NCI-H69 (cell line): ENCODE measurements around the gene MAD1L1.
A peak's percentile ranks its signal among the peaks of the same experiment; 100 is the strongest.
"Not testable (repeated sequence)": the region's sequence is repeated elsewhere in the genome, so short reads cannot be mapped to it uniquely, and the experiment has no call there.

Source experiments
- DNase-seq: peaks from one replicate; lab custom pipeline; 2025; lab: John Stamatoyannopoulos, UW

Gene MAD1L1

GRCh38 chr7:2232766-2233520 is at the start of gene MAD1L1:
TSS of gene MAD1L1 (minus strand) at chr7:2232945. CDS start at chr7:2230133, 2,812 bp downstream.
- peak; percentile 96 for DNase-seq

- DNase-seq = no peak
Observed at GRCh38 chr7:2282185-2282751, 49.5 kb upstream of the MAD1L1 start.

- DNase-seq = no peak
Observed at GRCh38 chr7:2281541-2281940, 48.8 kb upstream of the MAD1L1 start.

- no peak for DNase-seq
Observed at GRCh38 chr7:2280424-2280823, 47.7 kb upstream of the MAD1L1 start.

GRCh38 chr7:2279896-2280295 is 47.2 kb upstream of the MAD1L1 start:
- no peak for DNase-seq

- no peak for DNase-seq
Observed at GRCh38 chr7:2278026-2278425, 45.3 kb upstream of the MAD1L1 start.

- DNase-seq = no peak
Observed at GRCh38 chr7:2276107-2276506, 43.4 kb upstream of the MAD1L1 start.

- DNase-seq = no peak
Observed at GRCh38 chr7:2275101-2275500, 42.4 kb upstream of the MAD1L1 start.

- no peak for DNase-seq
Observed at GRCh38 chr7:2274666-2275065, 41.9 kb upstream of the MAD1L1 start.

GRCh38 chr7:2273866-2274265 is 41.1 kb upstream of the MAD1L1 start:
- no peak for DNase-seq

- no peak for DNase-seq
Observed at GRCh38 chr7:2272031-2272430, 39.3 kb upstream of the MAD1L1 start.

- DNase-seq = no peak
Observed at GRCh38 chr7:2271273-2272026, 38.7 kb upstream of the MAD1L1 start.

GRCh38 chr7:2270495-2270894 is 37.8 kb upstream of the MAD1L1 start:
- no peak for DNase-seq

- no peak for DNase-seq
Observed at GRCh38 chr7:2269991-2270460, 37.3 kb upstream of the MAD1L1 start.

GRCh38 chr7:2269089-2269990 is 36.6 kb upstream of the MAD1L1 start:
- DNase-seq = not testable (repeated sequence)

GRCh38 chr7:2266911-2267310 is 34.2 kb upstream of the MAD1L1 start:
- no peak for DNase-seq

GRCh38 chr7:2264158-2264557 is 31.4 kb upstream of the MAD1L1 start:
- DNase-seq = no peak

- DNase-seq = no peak
Observed at GRCh38 chr7:2263176-2263575, 30.4 kb upstream of the MAD1L1 start.

- no peak for DNase-seq
Observed at GRCh38 chr7:2261611-2262010, 28.9 kb upstream of the MAD1L1 start.

GRCh38 chr7:2260820-2261219 is 28.1 kb upstream of the MAD1L1 start:
- peak; percentile 91 for DNase-seq

- DNase-seq = no peak
Observed at GRCh38 chr7:2259480-2259879, 26.7 kb upstream of the MAD1L1 start.
